ENCODE results near the gene DNAJC4. TPM values are rescaled to one million over a fixed set of nuclear protein-coding genes. Genes with fewer than 3 reads are reported as not detected.

DNAJC4 gene
- polyA plus RNA-seq, 1 donor (not counting 4 experiments of a cell fraction or from before 2014, with no cell fraction given), result 12.2 TPM

GRCh38 chr11:64203421-64204079, 26.8 kb upstream of the DNAJC4 start:
- no peaks in the 10 kb centered on the region for H3K27me3 ChIP-seq (ENCODE audit: control insufficient read depth, extremely low read depth, insufficient read depth, low read length)
- H3K9ac ChIP-seq (ENCODE audit: control insufficient read depth, extremely low read depth, insufficient read depth, low read length), result no peak overlapping the region
- FAIRE-seq (no peak), DNase-seq (ENCODE audit: low read depth, low spot score) (no peak)
- no peaks in the 10 kb centered on the region for H3K9me3 ChIP-seq (ENCODE audit: control insufficient read depth, low read depth, low read length)
- H3K79me2 ChIP-seq (ENCODE audit: control insufficient read depth, insufficient read depth, low read length), result no peaks in the 10 kb centered on the region
- H3K4me1 ChIP-seq (ENCODE audit: control insufficient read depth, extremely low read depth, insufficient read depth, low read length), result no peaks in the 10 kb centered on the region
- H2AFZ ChIP-seq (ENCODE audit: control insufficient read depth, low read length), result no peak overlapping the region
- H3K36me3 ChIP-seq (ENCODE audit: control insufficient read depth in 2 of 2, extremely low read depth in 1 of 2, insufficient read depth in 2 of 2, low read length in 2 of 2), result peaks cover 35 to 55% of the 10 kb centered on the region in 2 experiments
- H3K9me1 ChIP-seq (ENCODE audit: control insufficient read depth, extremely low read depth, insufficient read depth, low read length), result no peaks in the 10 kb centered on the region
- TF ChIP-seq EZH2 (IDR thresholded peaks at IDR 0.05; ENCODE audit: low read length), result no peak
- TF ChIP-seq CTCF (optimal IDR thresholded peaks at IDR 0.05 in 1 of 3, IDR thresholded peaks at IDR 0.05 in 1 of 3, conservative IDR thresholded peaks at IDR 0.05 in 1 of 3; ENCODE audit: extremely low read depth in 1 of 3, insufficient read depth in 2 of 3, low read length in 3 of 3), result no peak
- no peak overlapping the region for H3K4me3 ChIP-seq (ENCODE audit: control insufficient read depth in 2 of 3, extremely low read depth in 1 of 3, insufficient read depth in 2 of 3, low read depth in 1 of 3, low read length in 3 of 3)
- H3K4me2 ChIP-seq (ENCODE audit: control insufficient read depth, extremely low read depth, insufficient read depth, low read depth, low read length), result no peak overlapping the region
- no peak overlapping the region for H3K27ac ChIP-seq (ENCODE audit: control insufficient read depth, insufficient read depth, low read length)
- dilution Hi-C loops (cut with MboI; ENCODE audit: extremely low pct_ligation_motif_present, low sequenced_read_pairs), result no loop called here
- H4K20me1 ChIP-seq (ENCODE audit: control insufficient read depth, extremely low read depth, insufficient read depth, low read length), result peaks cover 17% of the 10 kb centered on the region

GRCh38 chr11:64204080-64204440, 26.3 kb upstream of the DNAJC4 start:
- dilution Hi-C loops (cut with MboI; ENCODE audit: extremely low pct_ligation_motif_present, low sequenced_read_pairs), result no loop called here
- Histone ChIP-seq H3K9me1 (ENCODE audit: control insufficient read depth, extremely low read depth, insufficient read depth, low read length) (no peaks in the 10 kb centered on the region), H3K4me2 (ENCODE audit: control insufficient read depth, extremely low read depth, insufficient read depth, low read depth, low read length) (no peak overlapping the region)

More at GRCh38 chr11:64204080-64204440, 26.3 kb upstream of the DNAJC4 start:
- no peak overlapping the region for H3K4me3 ChIP-seq (ENCODE audit: control insufficient read depth in 2 of 3, extremely low read depth in 1 of 3, insufficient read depth in 2 of 3, low read depth in 1 of 3, low read length in 3 of 3)
- FAIRE-seq, result no peak
- H3K27me3 ChIP-seq (ENCODE audit: control insufficient read depth, extremely low read depth, insufficient read depth, low read length), result no peaks in the 10 kb centered on the region
- H3K9me3 ChIP-seq (ENCODE audit: control insufficient read depth, low read depth, low read length), result no peaks in the 10 kb centered on the region
- no peaks in the 10 kb centered on the region for H3K79me2 ChIP-seq (ENCODE audit: control insufficient read depth, insufficient read depth, low read length)
- DNase-seq (ENCODE audit: low read depth, low spot score), result no peak
- no peak overlapping the region for H2AFZ ChIP-seq (ENCODE audit: control insufficient read depth, low read length)
- peaks cover 35 to 52% of the 10 kb centered on the region in 2 experiments for H3K36me3 ChIP-seq (ENCODE audit: control insufficient read depth in 2 of 2, extremely low read depth in 1 of 2, insufficient read depth in 2 of 2, low read length in 2 of 2)
- peaks cover 17% of the 10 kb centered on the region for H4K20me1 ChIP-seq (ENCODE audit: control insufficient read depth, extremely low read depth, insufficient read depth, low read length)
- no peak overlapping the region for H3K27ac ChIP-seq (ENCODE audit: control insufficient read depth, insufficient read depth, low read length)
- H3K9ac ChIP-seq (ENCODE audit: control insufficient read depth, extremely low read depth, insufficient read depth, low read length), result no peak overlapping the region
- TF ChIP-seq EZH2 (IDR thresholded peaks at IDR 0.05; ENCODE audit: low read length) (no peak), CTCF (optimal IDR thresholded peaks at IDR 0.05 in 1 of 3, IDR thresholded peaks at IDR 0.05 in 1 of 3, conservative IDR thresholded peaks at IDR 0.05 in 1 of 3; ENCODE audit: extremely low read depth in 1 of 3, insufficient read depth in 2 of 3, low read length in 3 of 3) (no peak)
- no peaks in the 10 kb centered on the region for H3K4me1 ChIP-seq (ENCODE audit: control insufficient read depth, extremely low read depth, insufficient read depth, low read length)
